Glutamatergic neuron (in vitro differentiated cells): ENCODE results near the gene TMEM184A. TPM values are rescaled to one million over a fixed set of nuclear protein-coding genes. Genes with fewer than 3 reads are reported as not detected.

Experiments used
- DNase-seq: peaks from one replicate; pipeline ENCODE4 v3.0.0; 2022
- H3K27ac Mint-ChIP-seq: one replicate; pipeline ENCODE4 v1.8.0; 2020; ENCODE audit warnings: mild to moderate bottlenecking, mixed read lengths, inconsistent platforms; ENCODE audit not compliant: unreplicated experiment
- H3K27me3 Mint-ChIP-seq: one replicate; pipeline ENCODE4 v1.8.0; 2020; ENCODE audit warnings: mild to moderate bottlenecking, moderate library complexity, mixed read lengths, inconsistent platforms; ENCODE audit not compliant: unreplicated experiment
- H3K36me3 Mint-ChIP-seq: one replicate; pipeline ENCODE4 v1.8.0; 2020; ENCODE audit warnings: mild to moderate bottlenecking, mixed read lengths, inconsistent platforms; ENCODE audit not compliant: unreplicated experiment
- H3K4me1 Mint-ChIP-seq: one replicate; pipeline ENCODE4 v1.8.0; 2020; ENCODE audit warnings: mild to moderate bottlenecking, low read depth, mixed read lengths, inconsistent platforms; ENCODE audit not compliant: unreplicated experiment
- H3K4me3 Mint-ChIP-seq: one replicate; pipeline ENCODE4 v1.8.0; 2020; ENCODE audit warnings: mild to moderate bottlenecking, mixed read lengths, inconsistent platforms; ENCODE audit not compliant: unreplicated experiment
- H3K9me3 Mint-ChIP-seq: one replicate; pipeline ENCODE4 v1.8.0; 2020; ENCODE audit warnings: mild to moderate bottlenecking, moderate library complexity, mixed read lengths, inconsistent platforms; ENCODE audit not compliant: unreplicated experiment
- CTCF ChIP-seq: fragments of 200-600 bp; sonication (generic); IDR thresholded peaks from one replicate; pipeline ENCODE4 v1.5.0; 2021; ENCODE audit not compliant: partially characterized antibody, unreplicated experiment
- total RNA-seq: library from RNA; stranded (reverse); fragmentation: NEBNext Ultra II Directional; extraction: Animal tissue kit (Norgen Biotek cat#: 25700); gene quantifications from one replicate; pipeline ENCODE4 v1.2.1, GENCODE V29; 2021; ENCODE audit not compliant: unreplicated experiment

Gene TMEM184A
- total RNA-seq, 1 donor from 2014 or later = 20.7 TPM

DNA sequence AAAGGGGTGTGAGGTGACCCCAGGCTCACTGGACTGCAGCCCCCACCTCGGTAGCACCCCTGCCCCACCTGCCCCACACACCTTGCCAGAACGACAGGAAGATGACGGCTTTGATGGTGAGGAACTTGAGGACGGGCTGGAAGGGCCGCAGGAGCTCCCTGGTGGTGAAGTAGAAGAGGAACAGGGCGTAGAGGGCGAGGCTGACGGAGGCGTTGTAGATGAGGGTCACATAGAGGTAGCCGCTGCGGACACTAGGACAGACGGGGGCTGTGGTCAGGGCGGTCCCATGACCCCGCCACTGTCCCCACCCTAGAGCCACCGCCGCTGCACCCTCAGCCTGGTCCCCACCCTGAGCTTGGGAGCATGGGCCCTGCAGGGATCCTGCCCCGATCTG, 7.6 kb downstream of the TMEM184A start:
- Mint-ChIP-seq H3K27me3 (no peaks in the 10 kb centered on the region), H3K4me3 (no peak overlapping the region), H3K27ac (no peak overlapping the region), H3K4me1 (no peaks in the 10 kb centered on the region), H3K36me3 (no peaks in the 10 kb centered on the region), H3K9me3 (peaks cover 2% of the 10 kb centered on the region)
- DNase-seq = no peak
- no peak for TF ChIP-seq CTCF

DNA sequence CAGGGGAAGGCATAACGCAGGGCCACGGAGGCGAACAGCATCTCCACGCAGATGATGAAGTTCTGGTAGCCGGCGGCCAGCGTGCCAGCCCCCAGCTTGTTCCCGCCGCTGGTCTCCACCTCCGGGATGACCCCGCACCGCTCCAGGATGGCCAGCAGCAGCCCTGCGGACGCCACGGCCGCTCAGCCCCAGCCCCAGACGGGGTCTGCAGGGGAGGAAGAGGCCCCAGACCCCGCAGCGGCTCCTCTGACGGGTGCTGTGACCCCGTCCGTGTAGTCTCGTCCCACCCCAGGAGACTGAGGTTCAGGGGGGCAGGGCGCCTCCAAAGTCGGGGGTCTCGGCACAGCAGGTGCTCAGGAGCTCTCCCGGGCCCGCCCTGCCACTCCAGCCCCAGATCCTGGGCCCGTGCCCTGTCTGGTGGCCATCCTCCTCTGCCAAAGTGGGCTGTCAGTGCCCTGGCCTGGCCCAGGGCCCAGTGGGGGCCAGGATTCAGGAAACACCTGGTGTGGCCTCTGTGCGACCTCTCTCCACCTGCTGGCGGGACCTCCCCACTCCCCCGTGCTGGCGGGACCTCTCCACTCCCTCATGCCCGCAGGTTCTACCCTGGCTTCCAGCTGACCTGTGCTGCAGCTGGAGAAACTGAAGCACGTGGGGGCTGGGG, 8.1 kb downstream of the TMEM184A start:
- TF ChIP-seq CTCF = no peak

DNA sequence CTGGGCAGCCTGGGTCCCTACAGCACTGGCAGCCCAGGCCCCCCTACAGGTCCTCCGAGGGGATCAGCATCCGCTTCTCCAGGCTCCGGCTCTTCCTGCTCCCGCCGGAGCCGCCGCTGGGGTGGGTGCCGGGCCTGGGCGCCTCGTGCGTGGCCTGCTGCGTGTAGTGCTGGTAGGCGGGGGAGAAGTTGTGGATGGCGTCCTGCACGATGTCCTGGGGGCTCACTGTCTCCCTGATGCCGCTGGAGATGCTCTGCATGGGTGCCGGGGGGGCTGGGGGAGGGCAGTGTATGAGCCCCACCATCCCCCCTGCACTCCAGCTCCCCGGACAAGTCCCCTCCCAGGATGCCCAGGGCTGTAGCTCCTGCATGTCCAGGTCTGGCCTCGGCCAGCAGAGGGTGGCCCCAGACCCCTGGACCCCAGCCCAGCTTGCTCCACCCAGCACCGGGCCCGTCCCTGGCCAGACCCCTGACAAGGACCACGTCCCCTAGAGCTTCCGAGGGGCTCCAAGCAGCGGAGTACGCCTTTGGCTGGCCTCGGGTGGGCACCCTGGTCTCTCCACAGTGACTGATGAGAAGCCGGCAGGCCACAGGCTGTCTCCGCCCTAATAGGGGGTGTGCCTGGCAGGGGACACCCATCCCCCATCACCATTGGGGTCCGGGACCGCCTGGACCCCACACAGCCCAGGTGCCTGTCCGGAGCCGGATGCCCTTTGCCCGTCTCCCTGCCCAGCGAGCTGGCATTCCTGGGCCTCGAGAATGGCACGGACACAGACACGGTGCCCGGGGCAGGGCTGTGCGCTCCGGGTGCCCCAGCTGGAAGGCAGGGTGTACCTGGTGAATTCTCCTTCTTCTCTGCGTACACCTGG, 8.9 kb downstream of the TMEM184A start:
- no peak overlapping the region for H3K4me3 Mint-ChIP-seq
- H3K4me1 Mint-ChIP-seq = peaks cover 6% of the 10 kb centered on the region
- no peaks in the 10 kb centered on the region for H3K36me3 Mint-ChIP-seq
- peaks cover 2% of the 10 kb centered on the region for H3K9me3 Mint-ChIP-seq
- DNase-seq = no peak
- H3K27me3 Mint-ChIP-seq = no peaks in the 10 kb centered on the region
- no peak overlapping the region for H3K27ac Mint-ChIP-seq
- TF ChIP-seq CTCF = no peak

More for the DNA sequence above, 8.1 kb downstream of the TMEM184A start:
- peaks cover 2% of the 10 kb centered on the region for H3K9me3 Mint-ChIP-seq
- peaks cover 1% of the 10 kb centered on the region for H3K4me1 Mint-ChIP-seq
- H3K36me3 Mint-ChIP-seq = no peaks in the 10 kb centered on the region
- no peak overlapping the region for H3K4me3 Mint-ChIP-seq
- no peak for DNase-seq
- H3K27me3 Mint-ChIP-seq = no peaks in the 10 kb centered on the region
- H3K27ac Mint-ChIP-seq = no peak overlapping the region

- Mint-ChIP-seq H3K27me3 (no peaks in the 10 kb centered on the region), H3K27ac (no peak overlapping the region), H3K4me1 (peaks cover 6% of the 10 kb centered on the region), H3K9me3 (peaks cover 4% of the 10 kb centered on the region), H3K4me3 (no peak overlapping the region), H3K36me3 (no peaks in the 10 kb centered on the region)
- no peak for TF ChIP-seq CTCF
- DNase-seq = no peak
These were observed 9.6 kb downstream of the TMEM184A start for GRCh38 chr7:1546274-1546908.
